Measurements from ENCODE around the gene CIROP.
"Not testable (repeated sequence)": the region's sequence is repeated elsewhere in the genome, so short reads cannot be mapped to it uniquely, and the experiment has no call there.

CIROP gene

GRCh38 chr14:23113431-23114119 is 8.8 kb upstream of the CIROP start:
- DNase-seq, result no peak

- no peak for DNase-seq
Observed at GRCh38 chr14:23112359-23113178, 7.8 kb upstream of the CIROP start.

DNA sequence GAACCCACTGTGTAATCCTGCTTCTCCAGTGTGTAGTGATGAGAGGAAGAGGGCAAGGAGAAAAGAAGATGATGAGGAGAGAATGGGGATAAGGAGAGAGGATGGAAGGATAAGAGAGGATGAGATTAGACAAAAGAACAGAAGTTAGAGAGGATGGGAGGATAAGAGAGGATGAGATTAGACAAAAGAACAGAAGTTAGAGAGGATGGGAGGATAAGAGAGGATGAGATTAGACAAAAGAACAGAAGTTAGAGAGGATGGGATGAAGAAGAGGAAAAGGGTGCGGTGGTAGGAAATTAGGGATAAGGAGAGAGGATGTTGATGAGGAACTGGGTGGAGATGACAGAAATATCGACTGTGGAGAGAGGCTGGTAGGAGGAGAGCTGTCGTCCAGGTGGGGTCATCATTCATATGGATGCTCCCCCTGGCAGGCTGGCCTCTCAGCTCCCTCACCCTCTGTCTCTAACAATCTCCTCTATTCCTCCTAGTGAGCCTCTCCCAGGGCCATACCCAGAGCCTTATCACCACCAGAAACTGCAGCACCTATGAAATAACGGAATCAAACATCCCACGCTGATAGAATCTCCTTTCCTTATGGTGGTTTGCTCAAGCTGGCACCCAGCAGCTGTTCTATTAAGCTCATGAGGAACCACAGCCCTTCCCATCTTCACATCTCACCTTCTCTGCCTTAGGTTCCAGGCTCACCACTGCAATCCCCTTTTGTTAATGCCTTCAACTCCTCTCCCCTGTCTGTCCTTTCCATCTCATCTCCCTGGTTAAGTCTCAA is 6.0 kb upstream of the CIROP start:
- DNase-seq, result no peak

DNA sequence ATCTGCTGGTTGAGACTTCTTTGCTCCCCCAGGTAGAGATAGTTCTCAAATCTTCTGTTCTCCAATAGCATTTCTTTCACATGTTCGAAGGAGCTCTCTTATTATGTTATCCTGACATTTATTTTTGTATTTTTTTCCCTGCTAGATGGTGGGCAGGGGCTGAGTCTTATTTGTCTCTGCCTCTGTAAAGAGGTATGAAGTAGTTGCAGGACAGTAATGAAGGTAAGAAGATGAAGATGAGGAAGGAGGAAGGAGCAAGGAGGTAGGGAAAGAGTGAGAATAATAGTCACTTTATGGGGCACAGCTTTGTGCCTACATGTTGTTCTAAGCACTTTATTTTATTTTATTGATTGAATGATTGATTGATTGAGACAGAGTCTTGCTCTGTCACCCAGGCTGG is 5.0 kb upstream of the CIROP start:
- DNase-seq, result no peak

- DNase-seq, result not testable (repeated sequence)
Observed at GRCh38 chr14:23108169-23108568, 3.4 kb upstream of the CIROP start.

GRCh38 chr14:23107620-23108019 is 2.8 kb upstream of the CIROP start:
- not testable (repeated sequence) for DNase-seq

DNA sequence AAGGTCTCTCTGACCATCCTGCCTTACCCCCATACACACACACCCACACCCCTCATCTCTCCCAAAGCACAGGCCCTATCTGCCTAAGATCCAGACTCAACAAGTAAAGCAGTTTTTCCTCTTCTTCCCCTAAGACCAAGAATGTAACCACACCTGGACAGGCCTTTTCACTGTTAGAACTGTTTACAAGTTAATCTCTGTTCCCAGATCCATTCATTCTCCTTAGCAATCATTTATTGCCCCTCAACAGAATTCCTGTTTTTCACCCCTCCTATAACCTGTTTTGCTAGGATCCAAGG is 1.9 kb upstream of the CIROP start:
- no peak for DNase-seq

DNA sequence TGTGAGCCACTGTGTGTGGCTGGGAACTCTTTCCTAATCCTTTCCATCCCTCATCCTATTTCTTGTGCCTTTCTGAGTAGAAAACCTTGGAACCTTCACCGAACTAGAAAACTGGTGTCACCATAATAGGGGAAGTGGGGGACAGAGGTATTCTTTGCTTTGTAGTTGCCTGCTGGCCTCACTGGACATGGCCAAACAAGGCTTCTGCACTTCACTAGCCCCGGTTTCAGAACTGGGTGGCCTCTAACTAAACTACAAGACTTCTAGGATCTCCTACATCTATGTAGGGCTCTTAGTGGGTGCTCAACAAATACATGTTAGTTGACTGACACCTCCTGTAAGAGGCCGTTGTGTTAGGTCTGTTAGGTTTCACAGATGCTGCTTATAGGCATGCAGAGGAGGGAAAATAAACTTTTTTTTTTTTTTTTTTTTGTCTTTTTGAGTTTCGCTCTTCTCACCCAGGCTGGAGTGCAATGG is 597 bp upstream of the CIROP start:
- DNase-seq, result no peak

DNA sequence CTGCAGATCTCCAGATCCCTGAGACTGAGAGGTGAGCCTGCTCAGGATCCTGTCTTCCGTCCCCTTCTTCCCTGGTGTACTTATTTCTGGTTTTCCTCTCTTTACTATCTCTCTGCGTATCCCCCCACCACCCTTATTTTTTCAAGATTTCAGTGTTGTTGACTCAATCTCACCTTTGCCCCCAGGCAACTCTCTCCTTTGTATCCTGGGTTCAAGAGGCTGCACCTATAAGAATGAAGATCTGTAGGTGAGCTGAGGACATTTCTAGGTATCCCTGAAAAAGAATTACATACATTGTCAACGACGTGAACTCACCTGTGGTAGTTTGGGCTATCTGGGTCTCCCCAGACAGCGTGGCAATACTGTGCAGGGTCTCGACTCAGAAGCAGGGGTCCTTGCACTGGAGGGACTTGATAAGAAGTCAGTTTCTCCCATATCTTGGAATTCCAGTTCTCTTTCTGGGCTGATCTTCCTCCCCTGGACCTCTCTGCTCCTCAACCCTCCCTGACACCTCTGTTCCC is 659 bp downstream of the CIROP start:
- DNase-seq, result no peak

DNA sequence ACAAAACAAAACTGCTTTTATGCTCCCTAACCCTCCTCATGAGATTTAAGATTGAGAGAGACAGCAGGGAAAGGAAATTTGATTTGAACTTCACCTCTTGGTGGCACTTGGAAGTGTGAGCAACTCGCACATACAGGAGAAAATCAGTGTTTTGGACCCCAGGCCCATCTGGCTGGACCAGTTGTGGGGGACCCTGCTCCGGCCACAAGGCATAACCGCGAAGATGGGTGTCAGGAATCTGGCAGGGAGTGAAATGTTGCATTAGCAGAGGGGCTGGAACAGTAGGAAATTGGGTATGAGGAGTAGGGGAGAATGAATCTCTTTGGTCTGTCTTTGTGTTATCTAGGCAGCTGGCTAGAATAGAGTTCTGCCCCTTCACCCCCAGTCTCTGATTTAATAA is 1.2 kb downstream of the CIROP start:
- DNase-seq, result no peak

- DNase-seq, result no peak
Observed at GRCh38 chr14:23102801-23103200, 2.0 kb downstream of the CIROP start.

DNA sequence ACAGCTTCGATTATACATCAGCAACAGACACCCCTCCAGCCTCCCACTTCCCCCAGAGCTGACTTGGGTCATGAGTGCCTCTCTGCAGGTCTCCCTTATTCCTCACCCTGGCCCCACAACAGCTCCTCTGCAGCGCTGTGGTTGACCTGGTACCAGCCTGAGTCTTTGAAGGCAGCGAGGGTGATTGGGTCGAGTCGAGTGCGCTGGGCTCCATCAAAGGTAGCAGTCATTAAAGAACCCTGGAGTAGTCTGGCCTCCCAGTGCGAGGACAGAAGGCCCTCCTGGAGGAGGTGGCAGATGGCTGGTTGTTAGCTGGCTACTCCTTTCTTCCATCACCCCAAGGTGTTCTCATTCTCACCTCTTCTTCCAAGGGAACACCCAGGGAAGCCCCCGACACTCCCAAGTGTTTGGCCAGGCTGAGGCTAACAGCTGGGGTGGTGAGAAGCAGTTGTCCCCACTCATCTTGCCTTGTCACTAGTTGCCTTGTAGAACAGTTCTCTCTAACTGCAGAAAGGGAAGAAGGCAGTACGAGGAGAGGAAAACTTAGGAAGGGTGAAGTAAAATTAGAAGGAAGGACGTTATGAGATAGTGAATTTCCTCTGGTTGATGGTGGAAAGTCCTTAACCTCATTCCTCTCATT is 2.7 kb downstream of the CIROP start:
- DNase-seq, result no peak

- no peak for DNase-seq
Observed at GRCh38 chr14:23101213-23101970, 3.4 kb downstream of the CIROP start.

DNA sequence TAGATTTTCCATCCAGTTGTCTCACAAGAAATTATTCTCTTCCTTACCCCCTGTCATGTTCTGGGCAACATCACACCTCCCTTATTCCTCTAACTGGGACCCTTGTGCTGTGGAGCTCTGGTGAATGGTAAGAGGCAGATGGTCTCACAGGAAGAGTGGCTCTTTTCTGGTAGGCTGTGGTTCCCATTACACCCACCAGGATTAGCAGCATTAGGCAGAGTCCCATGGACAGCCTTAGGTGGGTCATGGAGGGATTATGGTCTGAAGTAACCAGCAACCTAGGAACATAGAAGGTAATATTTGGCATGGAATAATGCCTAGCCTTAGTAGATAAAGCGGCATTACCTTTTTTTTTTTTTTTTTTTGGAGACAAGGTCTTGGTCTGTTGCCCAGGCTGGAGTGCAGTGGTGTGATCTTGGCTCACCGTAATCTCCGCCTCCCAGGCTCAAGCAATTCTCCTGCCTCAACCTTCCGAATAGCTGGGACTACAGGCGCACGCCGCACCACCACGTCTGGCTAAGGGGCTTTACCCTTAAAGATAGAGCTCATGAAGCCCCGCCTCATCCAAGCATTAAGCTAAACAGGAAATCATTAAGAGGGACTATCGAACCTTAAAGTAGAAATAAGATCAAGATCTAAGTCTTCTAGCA is 5.5 kb downstream of the CIROP start:
- no peak for DNase-seq

DNA sequence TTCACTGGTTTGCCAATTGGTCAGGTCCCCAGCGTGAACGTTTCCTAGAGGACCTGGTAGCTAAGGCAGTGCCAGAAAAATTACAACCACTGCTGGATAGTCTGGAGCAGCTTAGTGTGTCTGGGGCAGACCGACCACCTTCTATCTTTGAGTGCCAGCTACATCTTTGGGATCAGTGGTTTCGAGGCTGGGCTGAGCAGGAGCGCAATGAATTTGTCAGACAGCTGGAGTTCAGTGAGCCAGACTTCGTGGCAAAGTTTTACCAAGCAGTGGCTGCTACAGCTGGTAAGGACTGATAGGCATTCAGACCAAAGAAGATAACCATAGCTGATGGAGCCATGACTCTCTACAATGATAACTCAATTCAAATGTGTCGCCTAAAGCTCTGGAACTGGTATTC is 7.0 kb downstream of the CIROP start:
- no peak for DNase-seq

DNA sequence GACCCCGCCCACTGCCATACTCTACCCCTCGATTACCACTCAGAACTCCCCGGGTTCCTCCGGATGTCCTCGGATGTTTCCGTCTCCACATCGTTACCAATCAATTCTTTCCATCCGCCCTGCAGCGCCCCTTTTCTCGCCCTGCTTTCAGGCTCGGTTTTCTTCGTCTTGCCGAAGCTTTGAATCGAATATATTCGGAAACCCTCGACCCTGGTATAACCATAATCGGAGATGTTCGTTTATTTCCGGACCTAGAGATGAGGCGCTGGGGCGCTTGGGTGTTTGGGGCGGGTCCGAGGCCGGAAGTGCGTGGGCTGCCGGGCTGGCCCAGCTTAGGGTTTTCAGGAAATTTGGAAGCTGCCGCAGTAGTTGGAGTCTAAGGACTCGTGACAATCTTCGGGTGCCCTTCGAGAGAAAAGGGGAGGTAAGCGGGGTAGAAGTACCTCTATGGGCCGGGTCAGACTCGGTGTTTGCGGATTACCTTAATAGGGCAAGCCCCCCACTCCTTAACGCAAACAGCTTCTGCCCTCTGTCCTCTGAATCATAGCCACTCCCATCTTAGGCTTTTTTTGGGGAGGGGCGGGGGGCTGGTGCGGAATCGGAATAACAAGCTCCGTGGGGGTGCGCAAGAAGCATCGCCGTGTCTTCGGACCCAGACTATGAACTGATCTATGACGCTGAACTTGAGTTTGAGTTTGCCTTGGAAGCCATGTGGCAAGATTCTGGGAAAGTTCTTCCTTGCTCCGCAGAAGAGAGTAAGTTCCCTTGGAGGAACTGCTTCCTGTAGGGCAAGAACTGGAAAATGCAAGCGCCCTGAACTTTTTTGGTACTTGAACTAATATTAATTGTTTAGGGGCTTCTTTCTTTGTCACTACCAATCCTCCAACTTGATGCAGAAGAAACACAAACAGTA is 9.3 kb downstream of the CIROP start, which contains the start of gene C14orf119:
Gene C14orf119, plus strand, starts transcription at position 310 of the 913 bp plus-strand sequence. CDS start 2,154 bp downstream, outside the sequence.
- no peak for DNase-seq

GRCh38 chr14:23094666-23095195 is 10.1 kb downstream of the CIROP start, which contains the start of gene ACIN1:
TSS of gene ACIN1 (minus strand) at chr14:23095136. CDS start at chr14:23095112, 24 bp downstream.
- DNase-seq, result no peak

DNA sequence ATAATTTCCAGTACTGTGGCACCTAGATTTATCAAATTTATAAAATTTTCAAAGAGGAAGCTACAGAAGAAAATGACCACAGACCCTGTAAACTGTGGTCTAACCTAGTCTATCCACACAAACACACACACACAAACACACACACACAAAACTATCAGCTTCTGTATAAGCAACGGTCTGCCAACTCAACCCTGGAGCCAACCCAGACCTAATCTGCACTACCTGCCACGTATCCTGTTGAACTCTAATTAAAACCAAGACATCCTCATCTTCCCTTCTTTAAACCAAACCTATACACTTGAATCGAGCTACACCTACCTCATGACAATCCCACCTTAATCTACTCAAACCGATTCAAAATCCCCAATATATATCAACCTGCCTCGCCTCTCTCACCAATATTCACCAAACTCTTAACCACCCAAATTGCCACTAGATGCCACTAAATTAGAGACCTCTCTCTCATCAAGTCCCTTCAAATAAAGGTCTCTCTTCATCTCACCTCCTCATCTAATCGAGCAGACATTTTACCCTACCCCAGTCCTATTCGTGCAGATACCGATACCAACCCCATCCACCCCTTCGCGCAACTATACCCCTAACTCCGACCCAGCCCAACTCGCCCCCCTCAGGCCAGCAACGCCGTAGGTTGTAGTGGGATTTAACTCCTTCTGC is 10.7 kb downstream of the CIROP start:
- no peak for DNase-seq

GRCh38 chr14:23093526-23093925 is 11.3 kb downstream of the CIROP start:
- no peak for DNase-seq
